Activated CD4-positive, alpha-beta T cell treated with anti-CD3 and anti-CD28 coated beads for 4 hours (primary cell): Measurements from ENCODE around the gene FOXO1.

Experiments
- DNase-seq, 2 donors: peaks; one replicate each; pipeline ENCODE4 v3.0.0-alpha.2; 2020

FOXO1 gene

GRCh38 chr13:40665126-40666044 lies 1.1 kb downstream of the FOXO1 start:
- DNase-seq, result peak; percentile 39 to 56

- DNase-seq, result peak; percentile 59 to 74
These were observed 1.9 kb downstream of the FOXO1 start for GRCh38 chr13:40664350-40665125.

DNA sequence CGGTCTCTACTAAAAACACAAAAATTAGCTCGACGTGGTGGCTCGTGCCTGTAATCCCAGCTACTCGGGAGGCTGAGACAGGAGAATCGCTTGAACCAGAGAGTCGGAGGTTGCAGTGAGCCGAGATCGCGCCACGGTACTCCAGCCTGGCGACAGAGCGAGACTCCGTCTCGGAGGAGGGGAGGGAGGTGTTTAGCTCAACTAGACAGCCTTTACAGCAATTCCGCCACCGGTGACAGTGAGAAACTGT lies 2.4 kb downstream of the FOXO1 start:
- peak; percentile 68 to 72 for DNase-seq

DNA sequence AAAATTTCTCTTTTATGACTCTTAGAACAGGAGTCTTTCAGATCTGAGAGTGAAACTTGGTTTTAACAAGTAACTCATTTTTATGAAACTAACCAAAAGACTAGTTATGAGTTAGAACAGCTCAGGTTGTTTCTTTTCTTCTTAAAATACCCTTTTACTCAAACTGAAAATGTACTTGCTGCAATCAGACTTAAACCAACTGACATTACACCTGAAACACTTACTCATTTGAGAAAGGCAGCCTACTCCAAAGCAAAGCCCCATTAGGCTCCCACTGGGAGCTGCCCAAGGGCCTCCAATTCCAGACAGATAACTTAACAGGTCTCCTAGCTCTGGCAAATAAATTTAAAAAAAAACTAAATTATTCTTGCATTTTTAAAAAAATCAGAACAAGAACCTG lies 3.6 kb downstream of the FOXO1 start:
- DNase-seq, result no peak

DNA sequence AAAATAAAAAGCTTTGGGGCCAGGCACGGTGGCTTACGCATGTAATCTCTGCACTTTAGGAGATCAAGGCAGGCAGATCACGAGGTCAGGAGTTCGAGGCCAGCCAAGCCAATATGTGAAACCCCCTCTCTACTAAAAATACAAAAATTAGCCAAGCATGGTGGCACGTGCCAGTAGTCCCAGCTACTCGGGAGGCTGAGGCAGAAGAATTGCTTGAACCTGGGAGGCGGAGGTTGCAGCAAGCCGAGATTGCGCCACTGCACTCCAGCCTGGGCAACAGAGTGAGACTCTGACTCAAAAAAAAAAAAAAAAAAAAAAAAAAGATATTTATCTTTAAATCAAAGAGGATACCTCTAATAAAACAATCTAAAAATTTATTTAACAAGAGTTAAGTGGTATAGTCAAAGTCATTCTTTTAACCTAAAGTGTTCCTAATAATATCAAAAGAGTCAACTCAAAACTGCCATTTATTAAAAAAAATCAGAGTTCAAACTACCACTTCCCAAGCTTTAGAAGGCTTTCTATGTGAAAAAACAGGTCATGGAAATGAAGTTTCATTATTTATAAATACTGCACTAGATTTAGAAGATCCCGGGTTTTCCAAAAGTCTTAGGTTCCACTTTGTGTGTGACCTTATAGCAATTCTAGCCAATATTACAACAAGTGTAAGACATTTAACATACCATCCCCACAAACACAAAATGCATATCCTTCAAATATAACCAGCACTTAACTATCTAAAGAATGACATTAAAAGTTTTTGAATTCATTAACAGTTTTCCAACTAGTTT lies 4.4 kb downstream of the FOXO1 start:
- DNase-seq, result no peak

GRCh38 chr13:40660692-40661091 lies 5.7 kb downstream of the FOXO1 start:
- no peak for DNase-seq

DNA sequence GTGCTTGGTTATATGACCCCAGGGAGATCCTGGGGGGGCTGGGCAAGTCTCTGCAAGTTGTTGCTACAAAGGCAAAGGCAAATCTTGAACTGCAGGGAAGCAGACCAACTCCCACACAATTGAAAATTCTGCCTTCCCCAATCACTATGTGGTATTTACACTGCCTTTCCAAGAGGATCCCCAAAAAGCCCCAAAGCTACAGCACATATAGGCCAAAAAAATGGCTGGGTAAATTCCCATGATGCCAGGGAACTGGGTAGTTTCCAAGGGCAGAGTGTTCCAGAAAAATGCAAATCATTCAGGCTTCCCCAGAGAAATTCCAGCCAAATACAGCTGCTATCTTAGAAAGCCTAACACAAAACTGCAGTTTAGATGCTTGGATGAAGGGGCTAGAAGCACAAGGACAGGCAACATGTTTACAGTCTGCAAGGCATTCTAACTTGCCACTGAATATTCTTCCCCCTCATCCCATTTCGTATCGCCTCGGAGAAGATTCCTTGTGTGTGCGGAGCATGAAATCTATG lies 6.2 kb downstream of the FOXO1 start:
- no peak for DNase-seq

DNA sequence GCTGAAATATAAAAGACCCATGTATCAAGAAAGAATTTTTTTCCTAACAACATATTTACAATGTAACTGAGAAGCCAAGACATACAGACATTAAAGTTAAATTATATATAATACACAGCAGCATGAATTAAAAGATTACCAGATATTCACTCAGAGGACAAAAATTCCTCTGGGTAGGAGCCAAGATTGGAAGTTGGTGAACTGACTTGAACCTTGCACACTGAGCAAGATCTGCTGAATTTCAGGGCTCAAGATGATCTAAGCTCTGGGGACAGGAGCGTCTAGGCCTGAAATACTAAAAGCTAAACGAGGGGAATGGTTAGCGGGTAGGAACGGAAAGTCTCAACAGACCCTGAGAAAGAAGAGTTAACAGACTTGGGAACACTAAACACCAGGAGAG lies 8.5 kb downstream of the FOXO1 start:
- no peak for DNase-seq

DNA sequence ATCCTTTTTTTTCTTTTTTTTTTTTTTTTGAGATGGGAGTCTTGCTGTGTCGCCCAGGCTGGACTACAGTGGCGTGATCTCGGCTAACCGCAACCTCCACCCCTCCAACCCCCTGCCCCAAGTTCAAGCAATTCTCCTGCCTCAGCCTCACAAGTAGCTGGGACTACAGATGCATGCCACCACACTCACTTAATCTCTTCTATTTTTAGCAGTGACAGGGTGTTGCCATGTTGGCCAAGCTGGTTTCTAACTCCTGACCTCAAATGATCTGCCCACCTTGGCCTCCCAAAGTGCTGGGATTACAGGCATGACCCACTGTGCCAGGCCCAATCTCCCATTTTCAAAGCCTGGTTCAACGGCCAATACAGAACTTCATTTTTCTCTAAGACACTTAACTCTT lies 9.1 kb downstream of the FOXO1 start:
- no peak for DNase-seq

- DNase-seq, result no peak
These were observed 10.1 kb downstream of the FOXO1 start for GRCh38 chr13:40656358-40656757.

DNA sequence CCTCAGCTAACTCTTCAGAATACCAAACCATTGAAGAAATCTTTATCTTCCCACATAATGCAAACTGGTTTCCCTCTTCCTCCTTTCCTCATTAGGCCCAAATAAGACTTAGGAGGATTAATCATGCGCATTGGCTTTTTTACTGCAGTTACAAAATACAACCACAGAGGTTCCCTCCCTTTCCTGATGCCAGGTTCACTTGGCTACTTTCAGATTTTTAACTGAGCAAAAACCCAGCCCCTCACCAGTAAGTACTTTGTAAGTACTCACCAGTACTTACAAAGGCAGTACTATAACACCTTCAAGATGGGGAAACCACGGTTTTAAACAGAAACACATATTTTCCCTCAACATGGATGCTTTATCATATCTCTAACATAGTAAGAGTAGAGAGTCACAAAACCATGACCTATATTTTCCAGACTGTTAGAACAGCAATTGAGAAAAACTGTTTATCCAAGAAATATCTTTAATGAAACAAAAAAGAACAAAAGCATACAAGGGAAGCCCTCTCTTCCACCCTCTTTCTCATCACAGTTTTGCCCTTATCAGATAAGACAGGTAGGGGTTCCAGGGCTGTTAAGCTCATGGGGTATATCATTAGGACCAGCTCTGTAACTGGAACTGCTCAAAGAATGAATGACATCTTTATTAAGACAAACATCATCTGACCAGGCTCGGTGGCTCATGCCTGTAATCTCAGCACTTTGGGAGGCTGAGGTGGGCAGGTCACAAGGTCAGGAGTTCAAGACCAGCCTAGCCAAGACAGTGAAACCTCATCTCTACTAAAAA lies 12.7 kb downstream of the FOXO1 start:
- DNase-seq, result peak in 1 of 2 donors; percentile 16

- no peak for DNase-seq
These were observed 13.9 kb downstream of the FOXO1 start for GRCh38 chr13:40652588-40652940.

DNA sequence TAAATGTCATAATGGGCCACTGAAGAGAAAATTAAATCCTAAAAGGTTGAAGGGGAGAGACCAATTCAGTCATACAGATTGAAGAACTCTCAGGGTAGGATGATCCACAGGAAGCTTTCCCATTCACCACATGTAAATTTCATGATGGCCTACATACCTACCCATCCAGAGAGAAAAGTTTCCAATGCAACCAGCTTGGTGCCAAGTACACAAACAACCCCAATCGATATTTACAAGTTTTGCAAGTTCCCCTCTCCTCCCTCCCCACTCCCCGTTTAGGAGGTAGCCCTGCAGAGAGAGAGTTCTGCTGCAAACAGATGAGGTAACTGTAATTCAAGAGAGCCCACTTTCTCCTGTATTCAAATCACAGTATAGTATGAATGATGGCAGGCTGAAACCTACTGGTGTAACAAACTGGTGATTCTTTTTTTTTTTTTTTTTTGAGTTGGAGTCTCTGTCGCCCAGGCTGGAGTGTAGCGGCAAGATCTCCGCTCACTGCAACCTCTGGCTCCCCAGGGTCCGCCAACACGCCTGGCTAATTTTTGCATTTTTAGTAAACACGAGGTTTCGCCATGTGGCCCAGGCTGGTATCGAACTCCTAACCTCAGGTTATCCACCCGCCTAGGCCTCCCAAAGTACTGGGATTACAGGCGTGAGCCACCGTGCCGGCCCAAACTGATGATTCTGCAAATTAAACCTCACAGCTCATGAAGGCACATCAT lies 14.4 kb downstream of the FOXO1 start:
- no peak for DNase-seq

- no peak for DNase-seq
These were observed 17.6 kb downstream of the FOXO1 start for GRCh38 chr13:40648841-40649240.

DNA sequence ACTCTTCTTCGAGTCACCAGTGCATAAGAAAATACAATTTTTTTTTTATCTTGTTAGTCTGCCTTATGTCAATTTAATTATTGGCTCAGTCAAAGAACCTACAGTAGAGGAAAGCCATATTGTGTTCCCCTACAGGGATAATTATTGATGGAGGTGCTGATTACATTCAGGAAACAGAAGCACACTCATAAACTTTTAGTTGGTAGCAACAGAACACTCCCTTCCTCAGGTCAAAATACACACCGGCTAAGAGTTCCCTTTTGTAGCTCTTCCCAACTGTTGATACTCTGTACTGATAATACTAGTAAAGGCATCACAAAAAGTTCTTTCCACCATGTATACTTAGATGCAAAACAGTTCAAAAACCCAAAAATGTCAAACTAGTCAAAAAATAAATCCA lies 18.4 kb downstream of the FOXO1 start:
- DNase-seq, result no peak

GRCh38 chr13:40644838-40645604 lies 21.4 kb downstream of the FOXO1 start:
- no peak for DNase-seq

DNA sequence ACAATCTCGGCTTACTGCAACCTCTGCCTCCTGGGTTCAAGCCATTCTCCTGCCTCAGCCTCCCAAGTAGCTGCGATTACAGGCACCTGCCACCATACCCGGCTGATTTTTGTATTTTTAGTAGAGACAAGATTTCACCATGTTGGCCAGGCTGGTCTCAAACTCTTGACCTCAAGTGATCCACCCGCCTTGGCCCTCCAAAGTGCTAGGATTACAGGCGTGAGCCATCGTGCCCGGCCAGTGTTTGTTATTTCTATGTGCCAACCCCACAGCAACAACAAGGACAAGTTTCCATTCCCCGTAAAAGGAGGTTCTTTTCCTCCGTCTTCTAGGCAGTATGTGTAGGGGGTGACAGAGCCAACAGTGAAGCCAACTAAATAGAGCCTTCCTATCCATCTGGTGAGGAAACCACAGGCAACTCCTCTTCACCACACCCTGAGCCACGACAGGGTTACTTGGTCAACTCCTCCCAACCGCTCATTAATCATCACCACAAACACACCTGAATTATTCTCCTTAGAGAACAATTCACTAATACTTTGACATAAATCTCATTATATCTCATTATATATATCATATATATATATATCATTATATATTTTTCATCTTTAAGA lies 25.5 kb downstream of the FOXO1 start:
- DNase-seq, result peak in 1 of 2 donors; percentile 26

DNA sequence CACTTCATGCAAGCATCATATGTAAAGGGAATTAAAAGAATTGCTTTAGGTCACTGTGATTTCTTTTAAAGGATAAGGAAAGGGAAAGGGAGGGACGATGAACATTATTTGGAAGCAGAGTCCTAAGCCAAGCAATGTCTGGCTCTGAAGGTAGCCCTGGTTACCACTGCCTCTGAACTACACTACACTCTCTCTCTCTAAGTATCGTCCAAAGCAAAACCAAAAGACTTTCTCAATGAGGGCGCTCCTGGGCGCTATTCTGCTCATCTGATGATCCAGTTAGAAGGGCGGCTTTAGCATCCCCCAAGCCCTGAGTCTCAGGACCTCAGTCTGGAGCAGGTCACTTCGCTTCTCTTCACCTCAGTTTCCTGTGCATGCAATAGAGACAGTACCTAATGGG lies 26.2 kb downstream of the FOXO1 start:
- no peak for DNase-seq

GRCh38 chr13:40639221-40639681 lies 27.2 kb downstream of the FOXO1 start:
- no peak for DNase-seq

DNA sequence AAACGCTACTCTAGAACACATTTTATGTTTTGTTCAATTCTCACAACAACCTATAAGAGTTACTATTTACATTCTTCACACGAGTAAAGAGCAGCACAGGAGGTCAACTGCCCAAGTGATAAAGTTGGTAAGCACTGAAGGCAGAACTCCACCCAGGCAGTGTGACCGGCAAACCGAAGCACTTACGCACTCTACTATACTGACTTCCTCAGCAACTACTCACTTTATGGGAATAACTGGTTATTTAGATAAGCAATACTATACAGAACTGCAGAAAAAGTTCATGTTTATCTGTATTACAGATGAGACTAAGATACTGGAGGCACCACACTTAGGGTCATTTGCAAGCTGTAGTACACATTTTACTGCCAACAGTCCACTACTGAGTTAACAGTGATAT lies 28.8 kb downstream of the FOXO1 start:
- DNase-seq, result no peak
